Activated T-helper 17 cell treated with anti-CD3 and anti-CD28 coated beads, Interleukin-2, amount 50 U/mL, for 72 hours (primary cell): ENCODE results near the gene CCDC77. TPM values are rescaled to one million over a fixed set of nuclear protein-coding genes. Genes with fewer than 3 reads are reported as not detected.
"Not testable (repeated sequence)": the region's sequence is repeated elsewhere in the genome, so short reads cannot be mapped to it uniquely, and the experiment has no call there.

ENCODE experiments used
- ATAC-seq: fragments of 150-1000 bp; cut with Tn5 transposase; replicated peaks from 2 replicates; pipeline ENCODE4 v1.10.0; 2021; ENCODE audit warnings: mild to moderate bottlenecking, moderate library complexity
- H3K27ac Mint-ChIP-seq: one replicate; pipeline ENCODE4 v1.8.0; 2022; ENCODE audit warnings: mixed read lengths
- H3K27me3 Mint-ChIP-seq: one replicate; pipeline ENCODE4 v1.8.0; 2022; ENCODE audit warnings: mixed read lengths
- H3K36me3 Mint-ChIP-seq: one replicate; pipeline ENCODE4 v1.8.0; 2022; ENCODE audit warnings: low read depth, mild to moderate bottlenecking, mixed read lengths
- H3K4me1 Mint-ChIP-seq: one replicate; pipeline ENCODE4 v1.8.0; 2022; ENCODE audit warnings: mixed read lengths
- H3K4me3 Mint-ChIP-seq: one replicate; pipeline ENCODE4 v1.8.0; 2022; ENCODE audit warnings: mild to moderate bottlenecking, mixed read lengths
- H3K9me3 Mint-ChIP-seq: one replicate; pipeline ENCODE4 v1.8.0; 2022; ENCODE audit warnings: mixed read lengths
- total RNA-seq, 2 donors: library from RNA; stranded (reverse); gene quantifications; one replicate each; pipeline ENCODE4 v1.2.3, GENCODE V29; 2022

CCDC77 gene
- total RNA-seq, 2 donors from 2014 or later, result 17.4 to 22.8 TPM

GRCh38 chr12:418432-418831 lies 17.0 kb downstream of the CCDC77 start:
- H3K27me3 Mint-ChIP-seq, result no peaks in the 10 kb centered on the region
- no peaks in the 10 kb centered on the region for H3K4me1 Mint-ChIP-seq
- H3K27ac Mint-ChIP-seq, result no peak overlapping the region
- ATAC-seq, result no peak
- no peak overlapping the region for H3K4me3 Mint-ChIP-seq
- H3K9me3 Mint-ChIP-seq, result no peaks in the 10 kb centered on the region
- peaks cover 57% of the 10 kb centered on the region for H3K36me3 Mint-ChIP-seq

DNA sequence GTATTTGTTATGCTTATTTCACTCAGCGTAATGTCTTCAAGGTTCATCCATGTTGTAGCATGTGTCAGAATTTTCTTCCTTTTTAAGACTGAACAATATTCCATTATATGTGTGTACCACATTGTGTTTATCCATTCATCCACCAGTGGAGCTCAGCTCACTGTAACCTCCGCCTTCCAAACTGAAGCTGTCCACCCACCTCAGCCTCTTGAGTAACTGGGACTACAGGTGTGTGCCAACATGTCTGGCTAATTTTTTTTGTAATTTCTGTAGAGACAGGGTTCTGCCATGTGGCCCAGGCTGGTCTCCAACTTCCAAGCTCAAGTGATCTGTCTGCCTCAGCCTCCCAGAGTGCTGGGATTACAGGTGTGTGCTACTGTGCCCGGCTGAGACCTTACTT lies 21.1 kb downstream of the CCDC77 start:
- no peak for ATAC-seq
- Mint-ChIP-seq H3K4me3 (no peak overlapping the region), H3K4me1 (no peaks in the 10 kb centered on the region), H3K9me3 (no peaks in the 10 kb centered on the region), H3K27me3 (no peaks in the 10 kb centered on the region), H3K36me3 (peaks cover 47% of the 10 kb centered on the region), H3K27ac (no peak overlapping the region)

DNA sequence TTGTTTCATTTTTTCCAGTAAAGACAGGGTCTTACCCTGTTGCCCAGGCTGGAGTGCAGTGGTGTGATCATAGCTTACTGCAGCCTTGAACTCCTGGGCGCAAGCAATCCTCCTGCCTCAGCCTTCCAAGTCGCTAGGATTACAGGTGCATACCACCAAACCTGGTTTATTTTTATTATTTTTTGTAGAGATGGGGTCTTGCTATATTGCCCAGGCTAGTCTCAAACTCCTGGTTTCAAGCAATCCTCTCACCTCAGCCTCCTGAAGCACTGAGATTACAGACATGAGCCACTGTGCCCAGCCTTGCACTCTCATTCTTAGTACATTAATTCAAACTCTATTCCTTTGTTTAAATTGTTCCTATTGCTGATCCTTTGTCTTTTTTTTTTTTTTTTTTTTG lies 34.3 kb downstream of the CCDC77 start:
- H3K36me3 Mint-ChIP-seq, result peaks cover 74% of the 10 kb centered on the region
- not testable (repeated sequence) for H3K27ac Mint-ChIP-seq, H3K27me3 Mint-ChIP-seq, H3K4me3 Mint-ChIP-seq, ATAC-seq, H3K4me1 Mint-ChIP-seq, H3K9me3 Mint-ChIP-seq

GRCh38 chr12:442235-442884 lies 40.9 kb downstream of the CCDC77 start:
- H3K27me3 Mint-ChIP-seq, result no peaks in the 10 kb centered on the region
- no peak for ATAC-seq
- no peak overlapping the region for H3K4me3 Mint-ChIP-seq
- H3K4me1 Mint-ChIP-seq, result no peaks in the 10 kb centered on the region
- H3K9me3 Mint-ChIP-seq, result no peaks in the 10 kb centered on the region
- H3K36me3 Mint-ChIP-seq, result peaks cover 25% of the 10 kb centered on the region
- H3K27ac Mint-ChIP-seq, result no peak overlapping the region

- H3K9me3 Mint-ChIP-seq, result no peaks in the 10 kb centered on the region
- no peaks in the 10 kb centered on the region for H3K27me3 Mint-ChIP-seq
- no peak overlapping the region for H3K27ac Mint-ChIP-seq
- H3K4me3 Mint-ChIP-seq, result no peak overlapping the region
- no peaks in the 10 kb centered on the region for H3K4me1 Mint-ChIP-seq
- no peak for ATAC-seq
- peaks cover 2% of the 10 kb centered on the region for H3K36me3 Mint-ChIP-seq
Observed at GRCh38 chr12:447141-447540, 45.7 kb downstream of the CCDC77 start.

DNA sequence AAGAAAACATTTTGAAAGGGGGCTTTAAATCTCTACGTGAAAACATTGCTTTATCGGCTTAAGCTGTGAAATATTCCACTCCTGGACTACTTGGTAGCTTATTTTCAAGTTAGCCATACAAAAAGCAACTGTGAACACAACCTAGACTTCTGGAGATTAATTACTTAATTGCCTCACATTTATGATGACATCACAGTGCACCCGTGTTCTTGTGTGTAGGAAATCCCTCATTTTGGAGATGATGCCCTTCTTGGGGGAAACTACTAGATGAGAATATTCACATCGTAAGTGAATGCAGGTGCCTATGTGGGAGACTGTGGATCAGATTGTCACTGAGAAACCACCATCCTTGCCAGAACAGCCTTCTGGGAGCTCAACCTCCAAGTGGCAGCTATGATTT lies 47.8 kb downstream of the CCDC77 start:
- H3K27ac Mint-ChIP-seq, result no peak overlapping the region

DNA sequence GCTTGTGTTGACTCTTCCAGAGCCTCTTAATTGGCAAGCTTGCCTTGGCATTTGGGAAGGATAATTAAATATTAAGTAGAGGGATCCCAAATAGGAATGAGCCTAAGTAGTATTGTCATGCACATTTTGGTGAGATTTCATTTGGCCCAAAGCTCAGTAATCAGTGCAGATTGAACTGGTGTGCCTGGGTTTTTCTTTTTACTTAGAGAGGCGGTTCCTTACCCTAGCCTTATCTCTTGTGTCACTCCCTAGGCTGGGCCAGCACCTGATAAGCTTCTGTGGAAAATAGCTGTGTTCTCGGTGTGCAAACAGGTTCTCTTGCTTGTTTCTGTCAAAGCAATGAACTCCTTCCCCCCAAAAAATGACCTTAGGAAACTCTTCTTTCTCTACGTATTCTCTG lies 49.0 kb downstream of the CCDC77 start:
- Mint-ChIP-seq H3K4me3 (no peak overlapping the region), H3K9me3 (no peaks in the 10 kb centered on the region), H3K36me3 (no peaks in the 10 kb centered on the region), H3K4me1 (no peaks in the 10 kb centered on the region), H3K27me3 (no peaks in the 10 kb centered on the region), H3K27ac (no peak overlapping the region)
- no peak for ATAC-seq

More for the DNA sequence above, 47.8 kb downstream of the CCDC77 start:
- no peak overlapping the region for H3K4me3 Mint-ChIP-seq
- no peaks in the 10 kb centered on the region for H3K27me3 Mint-ChIP-seq
- H3K36me3 Mint-ChIP-seq, result no peaks in the 10 kb centered on the region
- no peaks in the 10 kb centered on the region for H3K9me3 Mint-ChIP-seq
- ATAC-seq, result no peak
- H3K4me1 Mint-ChIP-seq, result no peaks in the 10 kb centered on the region

DNA sequence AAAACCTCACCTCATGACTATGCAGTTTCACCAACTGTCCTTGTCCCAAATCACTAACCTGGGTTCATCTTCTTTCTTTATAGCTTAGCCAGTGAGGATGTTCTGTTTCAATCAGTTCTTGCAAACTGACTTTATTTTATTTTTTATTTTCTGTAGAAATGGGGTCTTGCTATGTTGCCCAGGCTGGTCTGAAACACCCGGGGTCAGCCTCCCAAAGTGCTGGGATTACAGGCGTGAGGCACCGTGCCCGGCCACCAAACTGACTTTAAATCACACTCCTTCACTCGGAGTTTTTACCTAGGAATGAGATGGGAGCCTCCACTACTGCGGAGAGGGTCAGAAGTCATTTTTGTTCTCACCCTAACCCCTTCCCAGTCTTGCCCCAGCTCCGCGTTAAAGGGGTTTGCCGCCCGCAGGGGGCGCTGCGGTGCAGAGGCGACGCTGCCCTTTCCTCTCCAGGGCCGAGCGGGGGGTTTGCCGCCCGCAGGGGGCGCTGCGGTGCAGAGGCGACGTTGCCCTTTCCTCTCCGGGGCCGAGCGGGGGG lies 51.3 kb downstream of the CCDC77 start:
- H3K36me3 Mint-ChIP-seq, result no peaks in the 10 kb centered on the region
- peaks cover 3% of the 10 kb centered on the region for H3K4me1 Mint-ChIP-seq
- H3K27me3 Mint-ChIP-seq, result no peaks in the 10 kb centered on the region
- ATAC-seq, result no peak
- no peaks in the 10 kb centered on the region for H3K9me3 Mint-ChIP-seq
- H3K4me3 Mint-ChIP-seq, result no peak overlapping the region
- no peak overlapping the region for H3K27ac Mint-ChIP-seq

GRCh38 chr12:454833-455232 lies 53.4 kb downstream of the CCDC77 start:
- Mint-ChIP-seq H3K27me3 (no peaks in the 10 kb centered on the region), H3K27ac (no peak overlapping the region), H3K4me1 (peaks cover 9% of the 10 kb centered on the region), H3K4me3 (no peak overlapping the region), H3K9me3 (no peaks in the 10 kb centered on the region), H3K36me3 (no peaks in the 10 kb centered on the region)
- ATAC-seq, result peak; percentile 8

DNA sequence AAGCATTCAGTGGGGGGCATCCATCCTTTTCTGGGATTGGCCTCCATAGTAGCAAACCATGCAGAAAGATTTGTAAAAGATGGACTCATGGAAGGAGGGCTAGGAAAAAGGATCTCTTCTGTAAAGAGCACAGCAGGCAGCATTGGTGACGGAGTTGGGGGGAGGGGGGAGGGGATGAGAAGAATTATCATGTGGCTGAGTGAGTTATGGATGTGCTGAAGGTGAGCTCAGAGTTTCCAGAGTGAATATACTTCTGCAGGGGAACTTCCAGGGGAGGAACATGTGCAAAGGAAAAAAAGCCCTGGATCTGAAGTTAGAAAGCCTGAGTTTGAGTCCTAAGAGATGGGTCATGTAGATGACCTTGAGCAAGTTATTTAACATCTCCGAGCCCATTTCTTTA lies 54.4 kb downstream of the CCDC77 start:
- Mint-ChIP-seq H3K27ac (no peak overlapping the region), H3K4me3 (no peak overlapping the region), H3K9me3 (no peaks in the 10 kb centered on the region), H3K36me3 (peaks cover under 1% of the 10 kb centered on the region), H3K27me3 (peaks cover under 1% of the 10 kb centered on the region), H3K4me1 (peaks cover 10% of the 10 kb centered on the region)
- ATAC-seq, result no peak

DNA sequence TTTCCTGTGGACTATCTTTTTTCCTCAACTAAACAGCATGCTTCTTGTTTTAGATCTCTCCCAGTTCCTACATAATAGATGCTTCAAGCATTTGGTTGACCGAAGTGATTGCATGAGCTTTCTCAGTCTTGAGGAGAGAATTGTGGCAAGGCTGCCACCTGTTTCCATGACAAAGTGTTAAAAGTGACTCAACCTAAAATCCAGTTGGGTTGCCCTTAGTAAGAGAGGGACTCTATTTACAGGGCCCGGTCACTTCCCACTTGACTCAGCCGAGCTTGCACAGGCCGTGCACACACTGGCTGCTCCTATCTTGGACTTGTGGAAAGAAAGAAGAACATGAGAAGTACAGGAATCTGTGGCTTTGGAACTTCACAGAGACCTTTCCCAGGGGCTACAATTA lies 56.2 kb downstream of the CCDC77 start:
- H3K36me3 Mint-ChIP-seq, result peaks cover 5% of the 10 kb centered on the region
- peak overlapping the region; percentile 10 for H3K27ac Mint-ChIP-seq
- ATAC-seq, result peak; percentile 62
- H3K27me3 Mint-ChIP-seq, result peaks cover 9% of the 10 kb centered on the region
- H3K9me3 Mint-ChIP-seq, result no peaks in the 10 kb centered on the region
- H3K4me1 Mint-ChIP-seq, result peaks cover 14% of the 10 kb centered on the region
- peak overlapping the region; percentile 69 for H3K4me3 Mint-ChIP-seq

DNA sequence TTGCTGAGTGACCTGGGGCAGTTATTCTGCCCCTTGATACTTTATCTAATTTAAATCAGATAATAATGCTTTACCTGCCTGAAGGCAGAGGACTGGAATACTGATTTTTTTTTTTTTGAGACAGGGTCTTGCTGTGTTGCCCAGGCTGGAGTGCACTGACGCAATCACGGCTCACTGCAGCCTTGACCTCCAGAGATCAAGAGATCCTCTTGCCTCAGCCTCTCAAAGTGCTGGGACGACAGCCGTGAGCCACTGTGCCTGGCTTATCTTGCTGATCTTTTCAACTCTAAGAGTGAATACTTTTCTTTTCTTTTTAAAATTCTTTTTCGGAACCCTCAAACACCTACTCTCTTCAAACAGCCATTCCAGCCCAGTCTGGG lies 57.6 kb downstream of the CCDC77 start:
- Mint-ChIP-seq H3K4me1 (peaks cover 14% of the 10 kb centered on the region), H3K27ac (no peak overlapping the region), H3K36me3 (peaks cover 5% of the 10 kb centered on the region), H3K27me3 (peaks cover 9% of the 10 kb centered on the region), H3K9me3 (no peaks in the 10 kb centered on the region), H3K4me3 (peak overlapping the region; percentile 69)
- ATAC-seq, result no peak

DNA sequence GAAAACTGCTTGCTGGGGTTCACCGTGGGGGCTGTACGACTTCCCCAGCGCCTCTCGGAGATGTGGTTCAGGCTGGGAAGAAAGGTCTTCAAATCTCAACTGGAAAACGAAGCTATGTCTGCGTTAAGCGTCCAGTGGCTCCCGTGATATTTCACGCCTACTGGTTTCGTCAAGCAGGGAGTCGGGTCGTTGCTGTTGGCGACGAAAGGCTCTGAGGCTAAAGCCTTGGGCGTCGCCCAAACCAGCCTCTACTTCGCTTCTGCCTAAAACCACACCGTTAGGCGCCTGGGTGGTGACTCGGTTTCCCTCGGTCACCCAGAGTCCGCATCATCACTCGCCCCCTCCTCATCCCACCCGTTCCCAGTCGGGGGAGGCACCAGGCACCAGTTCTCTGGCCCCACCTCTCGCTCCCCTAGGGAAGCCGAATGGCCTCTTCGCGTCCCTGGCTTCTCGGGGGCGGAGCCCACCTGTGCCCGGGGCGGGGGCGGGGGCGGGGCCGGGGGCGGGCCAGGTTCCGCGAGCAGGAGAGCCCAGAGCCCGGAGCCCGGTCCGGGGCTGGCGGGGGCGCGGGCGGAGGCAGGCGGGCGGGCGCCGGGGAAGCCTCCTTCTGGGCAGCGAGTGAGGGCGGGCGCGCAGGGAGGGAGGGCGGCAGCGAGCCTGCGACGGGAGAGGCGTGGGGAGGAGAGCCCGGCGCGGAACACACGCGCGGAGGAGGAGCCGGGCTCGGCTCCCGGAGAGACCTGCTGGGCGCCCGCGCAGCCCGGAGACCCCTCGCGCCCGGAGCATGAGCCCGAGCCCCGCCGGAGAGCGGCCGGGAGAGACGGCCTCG lies 58.2 kb downstream of the CCDC77 start, which contains the start of gene B4GALNT3:
B4GALNT3 (plus strand) TSS at position 510 of the 829 bp plus-strand sequence. CDS start 438 bp downstream, outside the sequence.
- Mint-ChIP-seq H3K4me1 (peaks cover 14% of the 10 kb centered on the region), H3K27me3 (peaks cover 9% of the 10 kb centered on the region), H3K4me3 (peak within 1 kb of the TSS; percentile 84), H3K9me3 (no peaks in the 10 kb centered on the region), H3K36me3 (peaks cover 5% of the 10 kb centered on the region), H3K27ac (no peak within 1 kb of the TSS)
- peak; percentile 63 for ATAC-seq

- ATAC-seq, result peak; percentile 65
- Mint-ChIP-seq H3K27ac (peak overlapping the region; percentile 63), H3K36me3 (peaks cover 5% of the 10 kb centered on the region), H3K4me3 (peak overlapping the region; percentile 84), H3K9me3 (no peaks in the 10 kb centered on the region), H3K4me1 (peaks cover 14% of the 10 kb centered on the region), H3K27me3 (peaks cover 9% of the 10 kb centered on the region)
Observed at GRCh38 chr12:460261-461230, 59.1 kb downstream of the CCDC77 start.
